HG03103 (cell line): ENCODE measurements around the gene HSD17B14.
A peak's percentile ranks its signal among the peaks of the same experiment; 100 is the strongest.
"Not testable (repeated sequence)": the region's sequence is repeated elsewhere in the genome, so short reads cannot be mapped to it uniquely, and the experiment has no call there.

ENCODE experiments used
- ATAC-seq: cut with Tn5 transposase; IDR thresholded peaks from one replicate; pipeline ENCODE4 v1.9.1; 2021; ENCODE audit warnings: low read depth; ENCODE audit not compliant: unreplicated experiment

Gene HSD17B14

GRCh38 chr19:48867746-48868113 is 31.4 kb upstream of the HSD17B14 start:
- ATAC-seq: no peak

GRCh38 chr19:48867123-48867745 is 30.9 kb upstream of the HSD17B14 start:
- no peak for ATAC-seq

GRCh38 chr19:48866692-48867091 is 30.4 kb upstream of the HSD17B14 start:
- no peak for ATAC-seq

GRCh38 chr19:48862827-48863226 is 26.5 kb upstream of the HSD17B14 start:
- no peak for ATAC-seq

GRCh38 chr19:48861313-48861712 is 25.0 kb upstream of the HSD17B14 start:
- ATAC-seq: no peak

GRCh38 chr19:48859711-48860572 is 23.7 kb upstream of the HSD17B14 start:
- no peak for ATAC-seq

GRCh38 chr19:48858984-48859710 is 22.9 kb upstream of the HSD17B14 start:
- ATAC-seq: no peak

- no peak for ATAC-seq
These were observed 20.6 kb upstream of the HSD17B14 start for GRCh38 chr19:48856921-48857320.

- ATAC-seq: no peak
These were observed 17.8 kb upstream of the HSD17B14 start for GRCh38 chr19:48854103-48854502.

GRCh38 chr19:48853483-48853882 is 17.2 kb upstream of the HSD17B14 start:
- no peak for ATAC-seq

GRCh38 chr19:48852292-48852691 is 16.0 kb upstream of the HSD17B14 start:
- no peak for ATAC-seq

GRCh38 chr19:48846659-48847058 is 10.4 kb upstream of the HSD17B14 start:
- ATAC-seq: not testable (repeated sequence)

- no peak for ATAC-seq
These were observed 9.1 kb upstream of the HSD17B14 start for GRCh38 chr19:48845384-48845783.

- no peak for ATAC-seq
These were observed 8.2 kb upstream of the HSD17B14 start for GRCh38 chr19:48844472-48844871.

- ATAC-seq: no peak
These were observed 6.5 kb upstream of the HSD17B14 start for GRCh38 chr19:48842789-48843162.

- ATAC-seq: no peak
These were observed 5.3 kb upstream of the HSD17B14 start for GRCh38 chr19:48841571-48841970.

GRCh38 chr19:48841047-48841446 is 4.8 kb upstream of the HSD17B14 start:
- ATAC-seq: no peak

- ATAC-seq: no peak
These were observed 1.4 kb upstream of the HSD17B14 start for GRCh38 chr19:48837687-48838086.

GRCh38 chr19:48837051-48837524 is 797 bp upstream of the HSD17B14 start:
- no peak for ATAC-seq

GRCh38 chr19:48835734-48836088 is 580 bp downstream of the HSD17B14 start:
- peak; percentile 72 for ATAC-seq

GRCh38 chr19:48833977-48834376 is 2.3 kb downstream of the HSD17B14 start:
- ATAC-seq: no peak
